Upper lobe of left lung (tissue), 6 donors: ENCODE measurements around the gene STEAP3. TPM values are rescaled to one million over a fixed set of nuclear protein-coding genes. Genes with fewer than 3 reads are reported as not detected.

ENCODE experiments used
- ATAC-seq, 2 donors: fragments of 200-7000 bp; cut with Tn5 transposase; one replicate each; pipeline ENCODE4 v1.9.1; 2022; ENCODE audit warnings: mild to moderate bottlenecking in 2 of 2, moderate library complexity in 2 of 2; ENCODE audit not compliant: low FRiP score in 2 of 2
- DNase-seq, 2 donors: peaks; one replicate each; pipeline ENCODE4 v3.0.0-alpha.2; 2019 to 2020
- H3K27ac ChIP-seq, 4 donors: fragments of 200-600 bp; sonication (generic); one replicate each; pipeline ENCODE4 v1.5.1; 2016 to 2019
- H3K27me3 ChIP-seq, 4 donors: fragments of 200-600 bp; sonication (generic); one replicate each; pipeline ENCODE4 v1.5.1; 2017 to 2019
- H3K36me3 ChIP-seq, 4 donors: fragments of 200-600 bp; sonication (generic); one replicate each; pipeline ENCODE4 v1.5.1; 2016 to 2019
- H3K4me1 ChIP-seq, 4 donors: fragments of 200-600 bp; sonication (generic); one replicate each; pipeline ENCODE4 v1.5.1; 2018 to 2019
- H3K4me3 ChIP-seq, 4 donors: fragments of 200-600 bp; sonication (generic); one replicate each; pipeline ENCODE4 v1.5.1; 2017 to 2019; ENCODE audit warnings: mild to moderate bottlenecking in 2 of 4, moderate library complexity in 1 of 4
- H3K9me3 ChIP-seq, 4 donors: fragments of 200-600 bp; sonication (generic); one replicate each; pipeline ENCODE4 v1.5.1; 2018 to 2019
- CTCF ChIP-seq, 6 experiments: fragments of 450-650 bp in 4 of 6; fragments of 200-600 bp in 2 of 6; sonication (generic) in 2 of 6; IDR thresholded peaks; one replicate each; pipeline ENCODE4 v1.5.1; 2016 to 2019; ENCODE audit warnings: antibody characterized with exemption in 6 of 6
- EP300 ChIP-seq, 4 donors: sonication (generic); formaldehyde crosslinking; IDR thresholded peaks; one replicate each; pipeline ENCODE4 v1.5.1; 2017; ENCODE audit warnings: antibody characterized with exemption in 4 of 4, control low read depth in 2 of 4
- POLR2A ChIP-seq, 4 donors: fragments of 450-650 bp; IDR thresholded peaks; one replicate each; pipeline ENCODE4 v1.5.1; 2016 to 2017; ENCODE audit warnings: antibody characterized with exemption in 4 of 4, mild to moderate bottlenecking in 2 of 4
- POLR2AphosphoS5 ChIP-seq, 2 donors: sonication (generic); formaldehyde crosslinking; IDR thresholded peaks; one replicate each; pipeline ENCODE4 v1.5.1; 2017; ENCODE audit warnings: antibody characterized with exemption in 2 of 2
- WGBS, 2 donors: methylation state at CpG; one replicate each; pipeline ENCODE4 v1.1.5; 2017 to 2018; 5-methylcytosine and 5-hydroxymethylcytosine counted together
- total RNA-seq, 6 donors: library from RNA; depleted of rRNA in 4 of 6; stranded (reverse); fragments of >200 nt in 4 of 6; gene quantifications; one replicate each; pipeline versions ENCODE4 v1.1.0 to v1.2.1, GENCODE V29; 2016 to 2021
- donor health status: DM: no; HTN: no; CAD: no; lungs with moderate emphysema.
- donor health status: DM: no; HTN: yes; CAD: no; lungs with severe emphysema.

The STEAP3 gene
- total RNA-seq, 6 donors from 2014 or later = 18.1 to 26.6 (median 22.4) TPM

GRCh38 chr2:119212139-119212800, 11.4 kb upstream of the STEAP3 start:
- Histone ChIP-seq H3K4me3 (no peak overlapping the region), H3K36me3 (no peaks in the 10 kb centered on the region), H3K4me1 (no peaks in the 10 kb centered on the region), H3K27me3 (no peaks in the 10 kb centered on the region), H3K27ac (no peak overlapping the region), H3K9me3 (no peaks in the 10 kb centered on the region)
- DNase-seq (no peak), ATAC-seq (no peak)
- 75% methylated on average over 9 of the region's 10 CpGs; no CpG with 5 or more reads in 1 of the 2 donors for WGBS, 2 donors
- no peak for TF ChIP-seq CTCF (IDR thresholded peaks at IDR 0.05)
- TF ChIP-seq POLR2AphosphoS5 (IDR thresholded peaks at IDR 0.05) = no peak
- TF ChIP-seq EP300 (IDR thresholded peaks at IDR 0.05) = no peak
- no peak for TF ChIP-seq POLR2A (IDR thresholded peaks at IDR 0.05)

- ATAC-seq (no peak), DNase-seq (no peak)
- WGBS, 2 donors = 82 to 91% methylated on average over 3 of the region's 3 CpGs
- Histone ChIP-seq H3K4me3 (no peak overlapping the region), H3K9me3 (no peaks in the 10 kb centered on the region), H3K4me1 (no peaks in the 10 kb centered on the region), H3K27me3 (no peaks in the 10 kb centered on the region), H3K36me3 (no peaks in the 10 kb centered on the region), H3K27ac (no peak overlapping the region)
- TF ChIP-seq POLR2AphosphoS5 (IDR thresholded peaks at IDR 0.05) = no peak
- no peak for TF ChIP-seq POLR2A (IDR thresholded peaks at IDR 0.05)
- no peak for TF ChIP-seq CTCF (IDR thresholded peaks at IDR 0.05)
- TF ChIP-seq EP300 (IDR thresholded peaks at IDR 0.05) = no peak
Measured at GRCh38 chr2:119214453-119215037, 9.1 kb upstream of the STEAP3 start.

GRCh38 chr2:119216994-119217393, 6.6 kb upstream of the STEAP3 start:
- TF ChIP-seq POLR2AphosphoS5 (IDR thresholded peaks at IDR 0.05) = no peak
- no peak for TF ChIP-seq CTCF (IDR thresholded peaks at IDR 0.05)
- TF ChIP-seq POLR2A (IDR thresholded peaks at IDR 0.05) = no peak
- TF ChIP-seq EP300 (IDR thresholded peaks at IDR 0.05) = no peak
- no peak overlapping the region for H3K27ac ChIP-seq
- H3K4me3 ChIP-seq = no peak overlapping the region
- H3K36me3 ChIP-seq = no peaks in the 10 kb centered on the region
- ATAC-seq (no peak), DNase-seq (no peak)
- no peaks in the 10 kb centered on the region for H3K27me3 ChIP-seq
- WGBS, 2 donors = 95 to 98% methylated on average over 5 of the region's 5 CpGs
- H3K4me1 ChIP-seq = no peaks in the 10 kb centered on the region
- no peaks in the 10 kb centered on the region for H3K9me3 ChIP-seq

GRCh38 chr2:119218478-119219064, 5.1 kb upstream of the STEAP3 start:
- Histone ChIP-seq H3K4me1 (peaks cover 5 to 9% (median 7%) of the 10 kb centered on the region in 4 donors), H3K27me3 (no peaks in the 10 kb centered on the region), H3K36me3 (no peaks in the 10 kb centered on the region), H3K27ac (no peak overlapping the region), H3K4me3 (no peak overlapping the region), H3K9me3 (no peaks in the 10 kb centered on the region)
- 34 to 41% methylated on average over 6 of the region's 6 CpGs for WGBS, 2 donors
- ATAC-seq = no peak
- no peak for DNase-seq
- TF ChIP-seq POLR2A (IDR thresholded peaks at IDR 0.05) (no peak), CTCF (IDR thresholded peaks at IDR 0.05) (peak in 3 of 6 experiments; percentile 20 to 40 (median 30))
